ENCODE data around the gene CDAN1. TPM values are rescaled to one million over a fixed set of nuclear protein-coding genes. Genes with fewer than 3 reads are reported as not detected.

CDAN1 gene
- total RNA-seq, 4 donors from 2014 or later: 10.0 to 37.0 (median 13.6) TPM

GRCh38 chr15:42716626-42717025 is 20.3 kb downstream of the CDAN1 start:
- Histone ChIP-seq H3K4me3 (no peak overlapping the region), H3K27ac (no peak overlapping the region), H3K27me3 (no peaks in the 10 kb centered on the region), H3K4me1 (no peaks in the 10 kb centered on the region), H3K36me3 (peaks cover 0 to 6% (median 2%) of the 10 kb centered on the region in 4 donors), H3K9me3 (no peaks in the 10 kb centered on the region)
- no peak for DNase-seq
- TF ChIP-seq CTCF (IDR thresholded peaks at IDR 0.05) (no peak), POLR2AphosphoS5 (IDR thresholded peaks at IDR 0.05) (no peak), EP300 (IDR thresholded peaks at IDR 0.05; ENCODE audit: low read depth) (no peak), POLR2A (IDR thresholded peaks at IDR 0.05) (no peak)
- intact Hi-C loops (cut with DNase I; ENCODE audit: low total_unique reads): no loop called here
- WGBS, 2 donors (ENCODE audit: low coverage in 1 of 2): 91 to 100% methylated on average over 1 to 2 of the region's 2 CpGs
- in situ Hi-C loops (cut with MboI; ENCODE audit: low pct_ligation_motif_present in 1 of 4, low pct_unique_long_range_greater_than_20kb in 1 of 4, low sequenced_read_pairs in 3 of 4): loop anchor here in 1 of 4 donors (25.0 kb wide), 1 partner anchor 571 kb away; no protein-coding TSS in a partner anchor

- no peak for DNase-seq
- H3K27me3 ChIP-seq: no peaks in the 10 kb centered on the region
- peaks cover 0 to 6% (median 2%) of the 10 kb centered on the region in 4 donors for H3K36me3 ChIP-seq
- in situ Hi-C loops (cut with MboI; ENCODE audit: low pct_ligation_motif_present in 1 of 4, low pct_unique_long_range_greater_than_20kb in 1 of 4, low sequenced_read_pairs in 3 of 4) (loop anchor here in 1 of 4 donors (25.0 kb wide), 1 partner anchor 571 kb away; no protein-coding TSS in a partner anchor), intact Hi-C loops (cut with DNase I; ENCODE audit: low total_unique reads) (no loop called here)
- TF ChIP-seq POLR2AphosphoS5 (IDR thresholded peaks at IDR 0.05) (no peak), POLR2A (IDR thresholded peaks at IDR 0.05) (no peak), CTCF (IDR thresholded peaks at IDR 0.05) (no peak), EP300 (IDR thresholded peaks at IDR 0.05; ENCODE audit: low read depth) (no peak)
- 89 to 100% methylated on average over 2 to 5 of the region's 5 CpGs for WGBS, 2 donors (ENCODE audit: low coverage in 1 of 2)
- H3K4me1 ChIP-seq: no peaks in the 10 kb centered on the region
- no peaks in the 10 kb centered on the region for H3K9me3 ChIP-seq
- no peak overlapping the region for H3K4me3 ChIP-seq
- H3K27ac ChIP-seq: no peak overlapping the region
These were observed 20.8 kb downstream of the CDAN1 start for GRCh38 chr15:42716125-42716524.

GRCh38 chr15:42712584-42712983 is 24.3 kb downstream of the CDAN1 start:
- Histone ChIP-seq H3K4me3 (no peak overlapping the region), H3K36me3 (no peaks in the 10 kb centered on the region), H3K4me1 (no peaks in the 10 kb centered on the region), H3K27me3 (no peaks in the 10 kb centered on the region), H3K27ac (no peak overlapping the region), H3K9me3 (no peaks in the 10 kb centered on the region)
- TF ChIP-seq CTCF (IDR thresholded peaks at IDR 0.05) (no peak), POLR2AphosphoS5 (IDR thresholded peaks at IDR 0.05) (no peak), POLR2A (IDR thresholded peaks at IDR 0.05) (no peak)
- no peak for DNase-seq
- in situ Hi-C loops (cut with MboI; ENCODE audit: low pct_ligation_motif_present in 1 of 4, low pct_unique_long_range_greater_than_20kb in 1 of 4, low sequenced_read_pairs in 3 of 4): loop anchor here in 1 of 4 donors (25.0 kb wide), 1 partner anchor 575 kb away; no protein-coding TSS in a partner anchor
- 84 to 93% methylated on average over 4 of the region's 4 CpGs for WGBS, 2 donors (ENCODE audit: low coverage in 1 of 2)
- intact Hi-C loops (cut with DNase I; ENCODE audit: low total_unique reads): no loop called here

- TF ChIP-seq CTCF (IDR thresholded peaks at IDR 0.05) (no peak), POLR2A (IDR thresholded peaks at IDR 0.05) (no peak), POLR2AphosphoS5 (IDR thresholded peaks at IDR 0.05) (no peak), EP300 (IDR thresholded peaks at IDR 0.05; ENCODE audit: low read depth) (no peak)
- Histone ChIP-seq H3K4me1 (peaks cover 0 to 4% (median 1%) of the 10 kb centered on the region in 4 donors), H3K27me3 (no peaks in the 10 kb centered on the region), H3K9me3 (no peaks in the 10 kb centered on the region), H3K27ac (no peak overlapping the region), H3K4me3 (no peak overlapping the region), H3K36me3 (no peaks in the 10 kb centered on the region)
- intact Hi-C loops (cut with DNase I; ENCODE audit: low total_unique reads) (no loop called here), in situ Hi-C loops (cut with MboI; ENCODE audit: low pct_ligation_motif_present in 1 of 4, low pct_unique_long_range_greater_than_20kb in 1 of 4, low sequenced_read_pairs in 3 of 4) (loop anchor here in 1 of 4 donors (25.0 kb wide), 1 partner anchor 576 kb away; no protein-coding TSS in a partner anchor)
- no peak for DNase-seq
- 80 to 94% methylated on average over 2 to 3 of the region's 3 CpGs for WGBS, 2 donors (ENCODE audit: low coverage in 1 of 2)
These were observed 25.2 kb downstream of the CDAN1 start for GRCh38 chr15:42711746-42712145.

Measured in transverse colon (tissue), 4 donors.